AG20443 (cell line): ENCODE measurements around the gene BTG2.

Experiments used
- DNase-seq: peaks from one replicate; pipeline ENCODE4 v3.0.0; 2012; ENCODE audit warnings: low spot score, mixed read lengths

Gene BTG2

DNA sequence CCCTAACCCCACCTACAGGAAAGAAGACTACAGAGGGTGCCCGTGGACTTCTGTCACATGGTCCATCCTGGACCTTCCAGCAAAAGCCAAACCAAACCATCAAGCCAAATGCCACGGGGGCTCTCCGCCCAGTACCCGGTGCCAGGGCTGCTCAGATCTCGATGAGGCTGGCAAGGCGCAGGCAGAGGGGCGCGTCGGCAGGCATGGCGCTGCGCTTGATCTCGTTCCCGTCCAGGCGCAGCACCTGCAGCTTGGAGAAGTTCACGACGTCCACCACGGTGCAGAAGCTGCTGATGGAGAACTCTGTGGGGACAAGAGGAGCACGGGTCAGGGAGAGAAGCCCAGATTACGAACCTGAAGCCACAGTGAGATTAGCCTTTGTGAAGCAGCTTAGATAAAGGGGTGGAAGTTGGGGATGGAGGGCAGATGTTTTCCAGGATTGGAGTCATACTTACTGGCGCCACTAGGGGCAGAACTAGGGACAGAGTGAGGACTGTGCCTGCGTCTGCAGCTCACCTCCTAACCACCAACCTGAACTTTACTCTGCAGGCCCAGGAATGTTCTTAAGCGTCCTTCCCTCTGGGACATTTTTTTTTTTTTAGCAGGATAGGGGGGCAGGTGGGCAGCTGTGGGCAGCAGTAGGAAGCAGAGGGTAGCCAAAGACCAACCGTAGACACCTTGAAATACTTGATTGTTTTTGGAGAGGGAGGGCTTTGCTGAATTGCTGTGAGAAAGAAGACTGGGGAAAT lies 37.0 kb downstream of the BTG2 start:
- DNase-seq, result peak; percentile 81

DNA sequence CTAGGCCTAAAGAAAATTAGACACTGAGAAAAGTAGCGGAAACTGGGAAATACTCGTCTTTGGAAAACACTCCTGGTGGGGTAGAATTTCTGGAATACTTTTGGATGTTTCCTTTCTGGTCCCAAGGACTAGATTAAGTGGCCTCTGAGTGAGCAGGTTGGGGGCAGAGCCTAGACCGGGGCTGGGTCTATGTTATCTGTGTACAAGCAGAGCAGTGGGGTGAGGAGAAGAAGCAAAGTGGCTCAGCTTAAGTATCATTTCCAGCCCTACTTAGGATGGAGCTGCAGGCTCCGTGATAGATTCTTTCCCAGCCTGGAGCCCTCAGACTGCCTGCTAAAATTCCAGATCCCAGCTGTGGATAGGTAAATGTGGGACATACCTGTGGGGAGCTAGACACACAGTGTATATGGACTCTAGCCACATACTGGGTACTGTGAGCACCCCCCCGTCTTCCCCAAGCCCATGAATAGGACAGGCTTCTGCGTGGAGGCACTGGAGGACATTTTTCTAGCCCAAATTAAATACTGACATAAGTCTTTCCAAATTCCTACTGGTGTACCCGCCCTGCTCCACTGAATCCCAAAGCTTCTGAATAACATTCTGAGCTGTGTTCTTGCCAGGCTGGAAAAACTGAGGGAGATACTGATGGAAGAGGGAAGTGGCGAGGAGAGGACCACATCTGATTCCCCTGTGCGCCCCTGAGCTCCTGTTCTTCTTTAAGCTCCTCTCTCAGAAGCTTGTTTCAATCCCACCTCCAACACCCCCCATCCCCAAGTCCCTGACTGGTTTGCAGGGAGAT lies 38.8 kb downstream of the BTG2 start:
- no peak for DNase-seq

DNA sequence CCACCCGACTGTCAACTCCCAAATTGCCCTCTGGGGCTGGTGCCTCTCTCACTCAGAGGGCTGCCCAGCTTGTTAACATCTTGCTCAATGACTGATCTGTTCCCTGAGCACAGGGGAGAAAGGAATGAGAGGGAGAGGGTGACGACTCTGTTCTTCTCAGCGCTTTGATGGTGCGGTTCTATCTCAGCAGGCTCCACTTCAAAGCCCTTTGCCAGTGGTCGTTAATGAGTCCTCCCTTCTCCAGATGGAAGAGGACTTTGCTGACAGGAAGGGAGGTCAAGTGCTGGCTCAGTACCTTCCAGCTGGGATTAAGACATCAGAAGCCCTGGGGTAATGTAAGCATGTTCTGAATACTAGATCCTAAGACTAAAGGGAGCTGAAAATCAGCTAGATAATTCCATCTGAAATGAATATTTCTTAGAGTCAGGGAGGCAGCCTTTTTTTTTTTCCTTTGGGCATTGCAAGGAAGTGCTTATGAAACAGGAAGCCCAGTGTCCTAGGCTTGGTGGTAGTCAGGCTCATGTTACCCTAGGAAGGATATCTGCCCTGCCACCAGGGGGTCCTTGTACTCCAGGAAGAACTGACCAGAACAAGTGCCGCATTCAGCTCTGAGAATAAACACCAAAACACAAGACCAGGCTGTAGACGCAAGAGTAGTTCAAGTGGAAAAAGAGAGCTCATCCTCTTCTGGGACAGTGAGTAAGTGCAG lies 40.9 kb downstream of the BTG2 start:
- no peak for DNase-seq

DNA sequence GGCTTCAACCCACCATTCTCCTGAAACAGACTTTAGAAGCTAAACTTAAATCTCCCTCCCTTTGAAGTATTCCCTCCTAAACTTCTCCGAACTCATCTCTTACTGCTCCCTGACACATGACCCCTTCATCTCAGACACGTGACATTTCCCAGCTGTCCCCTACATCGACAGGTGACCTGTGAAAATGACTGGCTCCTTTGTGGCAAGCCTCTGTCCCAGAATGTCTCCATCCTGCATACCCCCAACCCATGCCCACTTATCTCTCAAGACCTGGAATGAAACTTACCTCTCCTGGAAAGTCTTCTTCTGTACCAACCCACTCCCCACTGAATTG lies 41.4 kb downstream of the BTG2 start:
- no peak for DNase-seq

DNA sequence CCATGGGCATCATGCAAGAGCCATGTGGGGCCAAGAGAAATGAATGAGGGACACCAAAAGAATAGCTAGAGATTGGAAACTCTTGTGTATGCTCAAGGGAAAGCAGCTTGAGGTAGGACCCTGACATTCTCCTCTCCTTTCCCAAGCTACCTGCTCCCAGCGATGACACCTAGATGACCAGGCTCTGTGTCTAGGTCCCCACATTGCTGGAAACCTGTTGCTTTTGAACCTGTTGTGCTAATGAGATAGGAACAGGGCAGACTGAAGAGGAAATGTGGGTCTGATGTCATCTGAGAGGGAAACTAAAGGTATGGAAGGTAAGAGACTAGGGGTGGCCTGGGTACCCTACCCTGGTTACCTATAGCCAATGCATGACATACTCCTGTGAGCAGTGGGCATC lies 43.8 kb downstream of the BTG2 start:
- DNase-seq, result no peak

DNA sequence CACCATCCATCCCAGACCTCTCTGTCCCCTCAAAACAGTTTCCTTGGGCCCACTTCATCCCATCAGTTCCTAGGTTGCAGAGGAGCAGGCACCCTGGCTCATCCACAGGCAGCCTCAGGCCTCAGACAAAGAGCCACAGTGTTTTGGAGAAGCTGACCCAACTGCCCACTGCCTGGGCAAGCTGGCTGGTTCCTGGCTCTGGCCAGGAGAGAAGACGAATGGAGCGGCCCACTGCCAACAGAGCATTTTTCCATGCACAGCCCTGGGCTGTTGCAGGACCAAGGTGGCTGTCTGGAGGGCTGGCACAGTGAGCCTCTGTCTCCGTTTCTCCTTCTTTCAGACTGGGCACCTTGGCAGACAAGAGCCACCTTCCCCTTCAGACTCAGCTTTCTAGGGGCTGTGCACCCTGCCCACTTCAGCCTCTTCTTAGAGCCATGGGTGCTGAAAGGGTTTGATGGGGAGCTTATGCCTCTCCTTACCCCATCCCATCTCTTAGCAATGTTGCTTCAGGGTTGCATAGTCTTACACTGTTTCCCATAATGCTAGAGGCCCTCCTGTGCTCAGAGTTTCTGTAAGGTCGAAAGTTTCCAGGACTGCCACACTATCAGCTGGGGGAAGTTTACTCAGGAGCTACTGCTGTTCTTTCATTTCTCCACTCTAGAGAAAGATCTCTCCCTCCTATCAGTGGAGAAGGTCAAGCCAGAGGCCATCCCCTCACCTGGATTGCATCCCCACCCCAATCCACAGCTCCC lies 44.6 kb downstream of the BTG2 start:
- no peak for DNase-seq

DNA sequence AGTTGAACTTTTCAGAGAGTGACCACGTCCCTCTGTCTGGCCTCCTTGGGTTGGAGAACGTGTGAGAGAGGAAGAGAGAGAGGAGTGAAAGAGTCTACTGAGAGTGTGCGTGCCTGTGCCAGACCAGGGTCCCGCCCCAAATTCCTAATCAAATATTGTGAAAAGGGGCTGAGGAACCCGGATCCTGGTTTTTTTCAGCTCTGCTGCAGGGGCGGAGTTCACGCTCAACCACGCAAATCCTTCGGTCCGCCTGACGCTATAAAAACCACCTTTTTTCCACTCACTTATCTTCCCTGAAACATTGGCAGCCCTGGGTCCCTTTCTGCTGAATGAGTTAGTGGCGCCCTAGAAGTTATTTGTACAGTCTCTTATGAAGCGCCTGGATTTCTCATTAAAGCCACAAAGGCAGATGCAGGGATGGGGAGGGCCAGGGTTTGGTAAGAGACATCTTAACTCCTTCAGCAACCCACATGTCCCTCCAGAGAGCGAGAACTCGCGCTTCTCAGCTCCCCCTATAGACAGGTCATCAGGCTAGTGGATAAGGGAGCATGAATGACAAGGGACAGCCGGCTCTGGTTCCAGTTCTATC lies 45.8 kb downstream of the BTG2 start, which contains the start of gene FMOD:
TSS of gene FMOD (minus strand) at position 86 of the 589 bp plus-strand sequence. CDS start 2,852 bp downstream, outside the sequence.
- DNase-seq, result peak; percentile 87

DNA sequence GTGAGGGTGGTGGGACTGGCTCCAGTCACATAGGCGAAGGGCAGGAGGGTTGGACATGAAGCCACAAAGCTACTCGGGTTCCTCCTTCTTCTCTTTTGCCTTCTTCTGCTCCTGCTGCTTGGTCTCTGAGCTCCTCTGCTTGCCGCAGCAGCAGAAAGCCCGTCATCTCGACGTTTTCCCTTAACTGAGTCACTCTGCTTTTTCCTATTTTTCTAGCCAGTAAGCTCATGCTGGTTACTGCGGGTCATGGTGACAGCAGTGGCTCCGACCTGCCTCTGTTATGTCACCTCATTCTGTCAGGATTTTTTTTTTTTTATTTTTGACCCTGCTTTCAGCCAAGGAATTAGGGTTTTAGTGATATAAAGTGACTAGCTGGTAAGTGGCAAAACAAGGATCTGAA lies 48.2 kb downstream of the BTG2 start:
- DNase-seq, result no peak

DNA sequence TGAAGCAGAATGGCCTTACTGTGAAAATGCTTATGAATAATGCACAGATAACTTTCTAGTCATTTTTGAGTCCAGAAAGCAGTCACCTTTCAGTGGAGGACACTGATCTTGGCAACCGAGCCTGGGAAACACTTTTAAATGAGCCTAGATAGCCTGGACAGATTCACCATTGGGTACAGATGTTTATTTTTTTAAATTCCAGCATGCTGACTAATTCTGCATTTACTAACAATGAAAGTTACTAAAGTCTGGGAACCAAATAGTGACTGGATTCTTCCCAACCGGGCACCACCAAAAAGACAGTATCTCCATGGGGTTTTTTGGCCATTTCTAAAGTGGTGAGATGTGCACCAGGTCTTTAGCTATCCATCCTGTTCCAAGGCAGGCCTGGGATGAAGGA lies 48.9 kb downstream of the BTG2 start:
- peak; percentile 57 for DNase-seq

DNA sequence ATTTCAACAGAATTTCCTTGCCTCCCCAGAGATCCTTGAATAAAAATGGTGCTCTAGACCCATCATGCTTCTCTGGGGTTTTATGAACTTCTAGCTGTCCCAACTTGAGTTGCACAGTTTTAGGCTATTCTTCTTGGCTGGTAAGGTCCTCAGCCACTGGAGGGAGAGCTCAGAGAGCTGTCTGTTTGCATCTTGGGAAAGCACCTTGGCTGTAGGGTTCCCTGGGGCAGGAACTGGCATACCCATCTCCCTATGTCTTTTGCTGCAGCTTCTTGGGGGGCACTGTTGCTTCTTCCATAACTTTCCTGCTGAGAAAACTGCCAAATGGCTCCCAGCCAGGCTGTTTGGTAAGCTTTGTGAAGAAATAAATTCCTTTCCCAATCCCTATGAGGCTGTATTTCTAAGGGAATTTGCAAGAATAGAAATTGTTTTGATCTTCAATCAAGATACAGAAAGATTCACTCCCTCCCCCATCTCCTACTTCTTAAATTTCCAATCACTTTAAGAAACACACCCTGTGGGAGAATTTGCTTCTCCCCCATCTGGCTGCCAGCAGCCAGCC lies 53.8 kb downstream of the BTG2 start:
- peak; percentile 53 for DNase-seq
